ENCODE data around the gene SPOCK3.

GRCh38 chr4:166972071-166972470, 262.2 kb downstream of the SPOCK3 start:
- TF ChIP-seq HNF4A (conservative IDR thresholded peaks at IDR 0.05) (no peak), ATF3 (IDR thresholded peaks at IDR 0.05) (no peak), CTCF (IDR thresholded peaks at IDR 0.05; ENCODE audit: low read depth, low read length, missing input control) (no peak), MAX (IDR thresholded peaks at IDR 0.05) (no peak), ZBTB33 (IDR thresholded peaks at IDR 0.05) (no peak), RXRA (IDR thresholded peaks at IDR 0.05) (no peak), GABPA (IDR thresholded peaks at IDR 0.05 in 1 of 2, conservative IDR thresholded peaks at IDR 0.05 in 1 of 2) (no peak), TAF1 (conservative IDR thresholded peaks at IDR 0.05) (no peak)

All from liver (tissue), 3 donors.